Duodenal mucosa (tissue), 2 donors: ENCODE results near the gene KCNIP3.

Source experiments
- H3K27ac ChIP-seq: one replicate; pipeline ENCODE4 v1.7.0; 2013; ENCODE audit warnings: low read depth, low read length
- H3K27me3 ChIP-seq, 2 donors: one replicate each; pipeline ENCODE4 v1.7.0; 2013; ENCODE audit warnings: low read length in 2 of 2, control low read depth in 1 of 2; ENCODE audit not compliant: insufficient read depth in 2 of 2, control insufficient read depth in 1 of 2
- H3K36me3 ChIP-seq, 2 donors: one replicate each; pipeline ENCODE4 v1.7.0; 2013; ENCODE audit warnings: low read length in 2 of 2, control low read depth in 1 of 2; ENCODE audit not compliant: insufficient read depth in 2 of 2, control insufficient read depth in 1 of 2
- H3K4me1 ChIP-seq, 2 donors: one replicate each; pipeline ENCODE4 v1.7.0; 2013; ENCODE audit warnings: low read length in 2 of 2, control low read depth in 1 of 2; ENCODE audit not compliant: insufficient read depth in 2 of 2, control insufficient read depth in 1 of 2
- H3K4me3 ChIP-seq, 2 donors: one replicate each; pipeline ENCODE4 v1.7.0; 2013; ENCODE audit warnings: low read length in 2 of 2, low read depth in 1 of 2
- H3K9ac ChIP-seq, 2 donors: one replicate each; pipeline ENCODE4 v1.7.0; 2013; ENCODE audit warnings: low read length in 2 of 2, low read depth in 1 of 2
- H3K9me3 ChIP-seq, 2 donors: one replicate each; pipeline ENCODE4 v1.7.0; 2013; ENCODE audit warnings: low read length in 2 of 2, control low read depth in 1 of 2; ENCODE audit not compliant: control insufficient read depth in 1 of 2

KCNIP3 gene

GRCh38 chr2:95359501-95359930 is 62.4 kb downstream of the KCNIP3 start:
- no peak overlapping the region for H3K9ac ChIP-seq
- H3K36me3 ChIP-seq = no peaks in the 10 kb centered on the region
- no peak overlapping the region for H3K27ac ChIP-seq
- H3K4me1 ChIP-seq = no peaks in the 10 kb centered on the region
- H3K9me3 ChIP-seq = no peaks in the 10 kb centered on the region
- H3K4me3 ChIP-seq = no peak overlapping the region
- H3K27me3 ChIP-seq = no peaks in the 10 kb centered on the region

GRCh38 chr2:95361216-95361980 is 64.3 kb downstream of the KCNIP3 start:
- H3K4me3 ChIP-seq = no peak overlapping the region
- H3K9me3 ChIP-seq = no peaks in the 10 kb centered on the region
- H3K9ac ChIP-seq = no peak overlapping the region
- H3K4me1 ChIP-seq = no peaks in the 10 kb centered on the region
- H3K36me3 ChIP-seq = no peaks in the 10 kb centered on the region
- H3K27ac ChIP-seq = no peak overlapping the region
- H3K27me3 ChIP-seq = no peaks in the 10 kb centered on the region

GRCh38 chr2:95362486-95362885 is 65.3 kb downstream of the KCNIP3 start:
- no peaks in the 10 kb centered on the region for H3K36me3 ChIP-seq
- H3K27ac ChIP-seq = no peak overlapping the region
- H3K9me3 ChIP-seq = no peaks in the 10 kb centered on the region
- H3K27me3 ChIP-seq = no peaks in the 10 kb centered on the region
- H3K9ac ChIP-seq = no peak overlapping the region
- no peak overlapping the region for H3K4me3 ChIP-seq
- no peaks in the 10 kb centered on the region for H3K4me1 ChIP-seq

GRCh38 chr2:95366514-95366913 is 69.4 kb downstream of the KCNIP3 start:
- H3K27me3 ChIP-seq = no peaks in the 10 kb centered on the region
- no peaks in the 10 kb centered on the region for H3K9me3 ChIP-seq
- no peak overlapping the region for H3K9ac ChIP-seq
- H3K4me1 ChIP-seq = no peaks in the 10 kb centered on the region
- no peaks in the 10 kb centered on the region for H3K36me3 ChIP-seq
- no peak overlapping the region for H3K27ac ChIP-seq
- no peak overlapping the region for H3K4me3 ChIP-seq

- H3K9ac ChIP-seq = no peak overlapping the region
- no peaks in the 10 kb centered on the region for H3K36me3 ChIP-seq
- no peaks in the 10 kb centered on the region for H3K4me1 ChIP-seq
- no peak overlapping the region for H3K27ac ChIP-seq
- H3K4me3 ChIP-seq = no peak overlapping the region
- H3K9me3 ChIP-seq = no peaks in the 10 kb centered on the region
- H3K27me3 ChIP-seq = no peaks in the 10 kb centered on the region
Observed at GRCh38 chr2:95372216-95372829, 75.2 kb downstream of the KCNIP3 start.

GRCh38 chr2:95372845-95373244 is 75.7 kb downstream of the KCNIP3 start:
- no peak overlapping the region for H3K4me3 ChIP-seq
- no peaks in the 10 kb centered on the region for H3K9me3 ChIP-seq
- H3K27ac ChIP-seq = no peak overlapping the region
- H3K9ac ChIP-seq = no peak overlapping the region
- no peaks in the 10 kb centered on the region for H3K27me3 ChIP-seq
- H3K36me3 ChIP-seq = no peaks in the 10 kb centered on the region
- no peaks in the 10 kb centered on the region for H3K4me1 ChIP-seq

GRCh38 chr2:95374029-95374428 is 76.9 kb downstream of the KCNIP3 start:
- H3K36me3 ChIP-seq = no peaks in the 10 kb centered on the region
- H3K27me3 ChIP-seq = no peaks in the 10 kb centered on the region
- H3K9me3 ChIP-seq = no peaks in the 10 kb centered on the region
- H3K27ac ChIP-seq = no peak overlapping the region
- H3K9ac ChIP-seq = no peak overlapping the region
- no peaks in the 10 kb centered on the region for H3K4me1 ChIP-seq
- H3K4me3 ChIP-seq = no peak overlapping the region

GRCh38 chr2:95374451-95374920 is 77.3 kb downstream of the KCNIP3 start:
- H3K4me1 ChIP-seq = no peaks in the 10 kb centered on the region
- no peaks in the 10 kb centered on the region for H3K9me3 ChIP-seq
- no peak overlapping the region for H3K27ac ChIP-seq
- H3K36me3 ChIP-seq = no peaks in the 10 kb centered on the region
- no peak overlapping the region for H3K9ac ChIP-seq
- no peak overlapping the region for H3K4me3 ChIP-seq
- H3K27me3 ChIP-seq = no peaks in the 10 kb centered on the region

GRCh38 chr2:95374921-95375471 is 77.8 kb downstream of the KCNIP3 start:
- Histone ChIP-seq H3K4me3 (no peak overlapping the region), H3K36me3 (no peaks in the 10 kb centered on the region), H3K27ac (no peak overlapping the region), H3K9ac (no peak overlapping the region), H3K9me3 (no peaks in the 10 kb centered on the region), H3K4me1 (no peaks in the 10 kb centered on the region), H3K27me3 (no peaks in the 10 kb centered on the region)

GRCh38 chr2:95375532-95376150 is 78.5 kb downstream of the KCNIP3 start:
- Histone ChIP-seq H3K9ac (no peak overlapping the region), H3K4me1 (no peaks in the 10 kb centered on the region), H3K27me3 (no peaks in the 10 kb centered on the region), H3K36me3 (no peaks in the 10 kb centered on the region), H3K9me3 (no peaks in the 10 kb centered on the region), H3K27ac (no peak overlapping the region), H3K4me3 (no peak overlapping the region)
